Tibial nerve (tissue), 4 donors: Measurements from ENCODE around the gene MAP7D1. TPM values are rescaled to one million over a fixed set of nuclear protein-coding genes. Genes with fewer than 3 reads are reported as not detected.

Experiments
- DNase-seq, 2 donors: peaks; one replicate each; pipeline ENCODE4 v3.0.0-alpha.2; 2019; ENCODE audit warnings: low spot score in 2 of 2
- H3K27ac ChIP-seq, 4 donors: fragments of 200-600 bp; sonication (generic) in 3 of 4; one replicate each; pipeline ENCODE4 v1.5.1; 2017 to 2019; ENCODE audit warnings: mild to moderate bottlenecking in 1 of 4
- H3K27me3 ChIP-seq, 2 donors: fragments of 200-600 bp; sonication (generic) in 1 of 2; one replicate each; pipeline versions ENCODE4 v1.5.1 to v1.6.0; 2017 to 2019
- H3K36me3 ChIP-seq, 3 donors: fragments of 200-600 bp; sonication (generic); one replicate each; pipeline ENCODE4 v1.5.1; 2018 to 2019
- H3K4me1 ChIP-seq, 4 donors: fragments of 200-600 bp; sonication (generic) in 3 of 4; one replicate each; pipeline ENCODE4 v1.5.1; 2017 to 2019
- H3K4me3 ChIP-seq, 4 donors: fragments of 200-600 bp; sonication (generic) in 3 of 4; one replicate each; pipeline ENCODE4 v1.5.1; 2017 to 2019; ENCODE audit warnings: mild to moderate bottlenecking in 1 of 4, moderate library complexity in 1 of 4
- H3K9me3 ChIP-seq, 4 donors: fragments of 200-600 bp; sonication (generic) in 3 of 4; one replicate each; pipeline ENCODE4 v1.5.1; 2017 to 2019
- EP300 ChIP-seq, 2 donors: sonication (generic); formaldehyde crosslinking; IDR thresholded peaks; one replicate each; pipeline ENCODE4 v1.6.1; 2017; ENCODE audit warnings: antibody characterized with exemption in 2 of 2, mild to moderate bottlenecking in 1 of 2
- POLR2A ChIP-seq, 2 donors: fragments of 450-650 bp; IDR thresholded peaks; one replicate each; pipeline ENCODE4 v1.6.1; 2017; ENCODE audit warnings: antibody characterized with exemption in 2 of 2, mild to moderate bottlenecking in 2 of 2, moderate library complexity in 2 of 2
- WGBS, 2 donors: methylation state at CpG; one replicate each; pipeline ENCODE4 v1.1.5; 2018; 5-methylcytosine and 5-hydroxymethylcytosine counted together
- total RNA-seq, 4 donors: library from RNA; depleted of rRNA; stranded (reverse); fragments of >200 nt; gene quantifications; one replicate each; pipeline ENCODE4 v1.1.0, GENCODE V29; 2016
- TF ChIP-seq, protein P1 (sequence below), 5 experiments: fragments of 200-600 bp in 3 of 5; fragments of 450-650 bp in 2 of 5; sonication (generic) in 3 of 5; IDR thresholded peaks; one replicate each; pipeline ENCODE4 v1.5.1; 2016 to 2019; ENCODE audit warnings: antibody characterized with exemption in 5 of 5, mild to moderate bottlenecking in 3 of 5, moderate library complexity in 2 of 5

Gene MAP7D1
- 100 to 1,000 TPM in 3 of 4 donors, 10 to 100 TPM in 1; 85.0 to 184 (median 121) TPM for total RNA-seq

DNA sequence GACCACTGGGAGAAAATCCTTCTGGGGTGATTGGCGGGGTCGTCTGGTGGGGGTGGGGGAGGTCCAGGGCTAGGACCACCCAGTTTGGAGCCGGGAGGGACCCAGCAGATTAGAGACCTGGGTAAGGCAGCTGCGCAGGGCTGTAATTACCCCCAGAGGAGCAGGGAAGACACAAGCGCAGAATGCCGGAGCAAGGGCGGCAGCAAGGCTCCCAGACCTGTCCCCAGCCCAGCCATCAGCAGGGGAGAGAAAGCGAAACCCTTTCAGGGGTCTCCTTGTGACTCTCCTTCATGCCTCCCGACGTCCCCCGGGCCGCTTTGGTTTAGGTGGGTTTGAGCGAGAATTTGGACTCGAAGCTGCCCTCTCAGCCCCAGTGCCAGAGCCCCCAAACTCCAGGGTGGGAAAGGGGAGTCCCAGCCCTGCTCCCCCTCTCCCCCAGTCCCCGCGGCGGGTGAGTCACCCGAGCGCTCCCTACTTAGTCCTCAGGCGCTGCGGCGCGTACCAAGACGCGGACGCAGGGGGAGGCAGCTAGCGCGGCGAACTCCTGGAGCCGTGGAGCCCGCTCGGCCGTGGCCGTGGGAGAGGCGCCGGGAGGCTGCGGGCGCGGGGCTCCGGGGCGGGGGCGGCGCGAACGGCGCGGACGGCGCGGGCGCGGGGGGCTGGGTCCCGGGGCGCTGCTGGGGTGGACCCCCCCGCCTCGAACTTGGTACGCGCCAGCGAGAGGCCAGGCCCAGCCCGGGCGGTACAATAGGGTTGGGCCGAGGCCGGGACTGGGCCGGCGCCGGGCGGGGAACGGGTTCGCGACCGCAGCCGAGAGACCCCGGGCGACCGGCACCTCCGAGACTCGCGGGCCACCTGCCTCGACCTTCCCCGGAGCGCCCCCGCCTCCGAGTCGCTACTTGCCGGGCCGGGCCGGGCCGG lies at the start of gene MAP7D1:
Gene MAP7D1, plus strand, starts transcription at position 753 of the 921 bp plus-strand sequence. CDS start 258 bp downstream, outside the sequence.
- peak; percentile 77 for DNase-seq
- no peaks in the 10 kb centered on the region for H3K27me3 ChIP-seq
- H3K4me3 ChIP-seq, result peak within 1 kb of the TSS; percentile 66 to 99 (median 86)
- H3K27ac ChIP-seq, result peak within 1 kb of the TSS; percentile 97 to 100 (median 99)
- TF ChIP-seq EP300 (IDR thresholded peaks at IDR 0.05) (peak in 1 of 2 donors; percentile 93), POLR2A (IDR thresholded peaks at IDR 0.05) (peak; percentile 73 to 83)
- TF ChIP-seq, protein P1, sequence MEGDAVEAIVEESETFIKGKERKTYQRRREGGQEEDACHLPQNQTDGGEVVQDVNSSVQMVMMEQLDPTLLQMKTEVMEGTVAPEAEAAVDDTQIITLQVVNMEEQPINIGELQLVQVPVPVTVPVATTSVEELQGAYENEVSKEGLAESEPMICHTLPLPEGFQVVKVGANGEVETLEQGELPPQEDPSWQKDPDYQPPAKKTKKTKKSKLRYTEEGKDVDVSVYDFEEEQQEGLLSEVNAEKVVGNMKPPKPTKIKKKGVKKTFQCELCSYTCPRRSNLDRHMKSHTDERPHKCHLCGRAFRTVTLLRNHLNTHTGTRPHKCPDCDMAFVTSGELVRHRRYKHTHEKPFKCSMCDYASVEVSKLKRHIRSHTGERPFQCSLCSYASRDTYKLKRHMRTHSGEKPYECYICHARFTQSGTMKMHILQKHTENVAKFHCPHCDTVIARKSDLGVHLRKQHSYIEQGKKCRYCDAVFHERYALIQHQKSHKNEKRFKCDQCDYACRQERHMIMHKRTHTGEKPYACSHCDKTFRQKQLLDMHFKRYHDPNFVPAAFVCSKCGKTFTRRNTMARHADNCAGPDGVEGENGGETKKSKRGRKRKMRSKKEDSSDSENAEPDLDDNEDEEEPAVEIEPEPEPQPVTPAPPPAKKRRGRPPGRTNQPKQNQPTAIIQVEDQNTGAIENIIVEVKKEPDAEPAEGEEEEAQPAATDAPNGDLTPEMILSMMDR (IDR thresholded peaks at IDR 0.05), result peak in 2 of 5 experiments; percentile 16 to 48
- H3K9me3 ChIP-seq, result no peaks in the 10 kb centered on the region
- peaks cover 0 to 79% (median 60%) of the 10 kb centered on the region in 4 donors for H3K4me1 ChIP-seq
- H3K36me3 ChIP-seq, result no peaks in the 10 kb centered on the region
- 0 to 2% methylated on average over 24 to 47 of the region's 88 CpGs for WGBS, 2 donors

DNA sequence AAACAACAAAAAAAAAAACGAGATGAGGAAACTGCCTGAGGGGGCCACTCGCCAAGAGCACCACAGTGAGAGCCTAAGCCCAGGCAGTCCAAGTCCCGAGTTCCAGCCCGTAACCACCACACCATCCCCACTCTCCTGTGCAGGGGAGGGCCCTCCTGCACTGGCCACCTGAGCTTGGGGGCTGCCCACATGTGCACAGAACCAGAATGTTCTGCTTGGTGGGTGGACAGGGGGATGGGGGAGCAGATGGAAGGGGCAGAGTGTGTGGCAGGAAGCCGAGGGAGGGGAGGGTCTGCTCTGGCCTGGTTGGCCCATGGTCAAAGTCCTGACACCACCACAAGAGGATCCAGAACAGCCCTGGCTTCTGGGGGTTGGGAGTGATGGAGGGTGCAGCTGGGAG lies 49.7 kb upstream of the MAP7D1 start:
- Histone ChIP-seq H3K4me3 (no peak overlapping the region), H3K4me1 (peaks cover 0 to 34% (median 3%) of the 10 kb centered on the region in 4 donors), H3K27me3 (no peaks in the 10 kb centered on the region), H3K36me3 (no peaks in the 10 kb centered on the region), H3K27ac (peak overlapping the region in 1 of 4 donors; percentile 17), H3K9me3 (no peaks in the 10 kb centered on the region)
- DNase-seq, result no peak
- 32 to 43% methylated on average over 5 of the region's 5 CpGs for WGBS, 2 donors
- TF ChIP-seq EP300 (IDR thresholded peaks at IDR 0.05) (no peak), POLR2A (IDR thresholded peaks at IDR 0.05) (no peak)
- TF ChIP-seq, protein P1 (IDR thresholded peaks at IDR 0.05), result no peak

DNA sequence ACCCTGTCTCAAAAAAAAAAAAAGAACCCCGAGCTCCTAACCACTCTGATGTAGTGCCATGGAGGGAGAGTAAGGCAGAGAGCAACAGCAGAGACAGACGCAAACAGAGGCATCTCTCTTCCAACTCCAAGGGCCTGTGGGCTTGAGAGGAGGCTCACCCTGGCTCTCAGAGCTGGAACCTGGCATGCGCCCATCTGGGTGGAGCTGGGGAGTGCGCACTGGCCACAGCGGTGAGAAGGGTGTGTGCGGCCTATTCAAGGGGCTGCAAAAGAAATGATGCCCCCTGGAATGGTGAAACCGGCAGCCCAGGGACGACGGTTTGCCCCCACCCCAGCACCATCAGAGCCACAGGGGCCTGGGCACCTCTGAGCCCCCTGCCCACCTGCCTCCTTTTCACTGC lies 48.6 kb upstream of the MAP7D1 start:
- TF ChIP-seq, protein P1 (IDR thresholded peaks at IDR 0.05), result no peak
- TF ChIP-seq POLR2A (IDR thresholded peaks at IDR 0.05) (no peak), EP300 (IDR thresholded peaks at IDR 0.05) (no peak)
- 62% methylated on average over 9 of the region's 9 CpGs for WGBS, 2 donors
- Histone ChIP-seq H3K4me3 (no peak overlapping the region), H3K9me3 (no peaks in the 10 kb centered on the region), H3K36me3 (no peaks in the 10 kb centered on the region), H3K4me1 (peaks cover 0 to 34% (median 3%) of the 10 kb centered on the region in 4 donors), H3K27me3 (no peaks in the 10 kb centered on the region), H3K27ac (peak overlapping the region in 2 of 4 donors; percentile 49 to 72)
- no peak for DNase-seq

DNA sequence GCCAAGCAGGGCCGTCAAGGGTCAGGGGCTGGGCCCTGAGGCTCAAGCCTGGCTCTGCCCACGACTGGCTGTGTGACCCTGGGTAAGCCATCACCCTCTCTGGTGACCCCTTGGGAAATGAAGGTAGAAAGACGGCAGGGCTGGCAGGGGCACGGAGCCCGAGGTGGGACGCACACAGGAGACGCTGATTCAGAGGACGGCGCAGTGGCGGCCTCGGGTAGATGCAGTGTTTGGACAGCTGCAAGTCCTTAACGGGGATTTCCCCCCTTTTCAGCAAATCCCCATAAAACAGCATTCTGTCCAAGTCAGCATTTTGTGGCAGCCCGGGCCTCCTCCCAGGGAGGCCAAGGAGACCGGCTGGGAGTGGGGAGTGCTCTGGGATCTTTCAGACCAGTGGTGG lies 47.6 kb upstream of the MAP7D1 start:
- H3K36me3 ChIP-seq, result no peaks in the 10 kb centered on the region
- no peak overlapping the region for H3K4me3 ChIP-seq
- no peaks in the 10 kb centered on the region for H3K9me3 ChIP-seq
- peak overlapping the region in 2 of 4 donors; percentile 49 to 72 for H3K27ac ChIP-seq
- peaks cover 0 to 34% (median 3%) of the 10 kb centered on the region in 4 donors for H3K4me1 ChIP-seq
- H3K27me3 ChIP-seq, result no peaks in the 10 kb centered on the region
- no peak for DNase-seq
- TF ChIP-seq EP300 (IDR thresholded peaks at IDR 0.05), result no peak
- no peak for TF ChIP-seq POLR2A (IDR thresholded peaks at IDR 0.05)
- WGBS, 2 donors, result 57 to 60% methylated on average over 14 of the region's 14 CpGs

DNA sequence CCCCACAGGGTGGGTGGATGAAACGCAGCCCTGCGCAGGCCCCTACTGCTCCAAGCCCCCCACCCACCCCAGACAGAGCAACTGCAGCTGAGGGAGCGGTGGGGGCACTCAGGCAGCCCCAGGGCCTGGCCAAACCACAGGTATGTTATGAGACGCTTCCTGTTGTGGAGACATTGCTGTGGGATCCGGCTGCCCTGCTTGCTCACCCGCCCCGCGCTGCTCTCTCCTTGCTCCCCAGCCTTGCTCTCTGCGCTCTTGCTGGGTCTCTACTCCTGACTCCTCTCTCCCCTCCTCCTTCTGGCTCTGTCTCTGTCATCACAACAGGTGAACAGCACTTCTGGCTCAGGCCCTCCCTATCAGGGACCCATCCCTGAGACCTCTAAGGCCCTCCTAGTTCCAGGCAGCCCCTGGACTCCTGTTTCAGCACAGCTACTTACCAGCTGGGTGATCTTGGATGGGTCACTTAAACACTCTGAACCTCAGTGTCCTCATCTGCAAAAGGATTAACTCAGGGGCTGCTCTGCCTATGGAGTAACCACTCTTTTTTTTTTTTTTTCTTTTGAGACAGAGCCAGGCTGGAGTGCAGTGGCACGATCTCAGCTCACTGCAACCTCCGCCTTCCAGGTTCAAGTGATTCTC lies 46.8 kb upstream of the MAP7D1 start:
- WGBS, 2 donors, result 65% methylated on average over 10 to 11 of the region's 11 CpGs
- H3K27me3 ChIP-seq, result no peaks in the 10 kb centered on the region
- peaks cover 0 to 34% (median 3%) of the 10 kb centered on the region in 4 donors for H3K4me1 ChIP-seq
- no peak overlapping the region for H3K4me3 ChIP-seq
- no peaks in the 10 kb centered on the region for H3K36me3 ChIP-seq
- TF ChIP-seq, protein P1 (IDR thresholded peaks at IDR 0.05), result no peak
- no peak for TF ChIP-seq POLR2A (IDR thresholded peaks at IDR 0.05)
- no peak for TF ChIP-seq EP300 (IDR thresholded peaks at IDR 0.05)
- peak overlapping the region in 2 of 4 donors; percentile 25 to 49 for H3K27ac ChIP-seq
- DNase-seq, result no peak
- no peaks in the 10 kb centered on the region for H3K9me3 ChIP-seq
